GM12891 (cell line): ENCODE data around the gene NOVA1.

Experiments
- DNase-seq: peaks from one replicate; pipeline ENCODE4 v3.0.0; 2011; ENCODE audit warnings: low spot score; ENCODE audit not compliant: insufficient read length
- FAIRE-seq: peaks from 2 replicates; lab custom pipeline; 2011; peaks lifted over from hg19 to GRCh38; lab: Jason Lieb, UNC
- PAX5 ChIP-seq: IDR thresholded peaks from 2 replicates; pipeline ENCODE4 v1.6.1; 2011; ENCODE audit warnings: low read length, moderate library complexity, mild to moderate bottlenecking; ENCODE audit not compliant: insufficient read depth, severe bottlenecking
- POLR2A ChIP-seq: IDR thresholded peaks from 2 replicates; pipeline ENCODE4 v1.6.1; 2011; ENCODE audit warnings: low read depth, low read length, control low read depth
- POLR2AphosphoS5 ChIP-seq: IDR thresholded peaks from 2 replicates; pipeline ENCODE4 v1.6.1; 2011; ENCODE audit warnings: low read depth, low read length, control low read depth
- POU2F2 ChIP-seq: IDR thresholded peaks from 2 replicates; pipeline ENCODE4 v1.6.1; 2011; ENCODE audit warnings: low read depth, mild to moderate bottlenecking, control low read depth, low read length, moderate library complexity
- SPI1 ChIP-seq: IDR thresholded peaks from 2 replicates; pipeline ENCODE4 v1.6.1; 2011; ENCODE audit warnings: low read depth, low read length, control low read depth
- TAF1 ChIP-seq: IDR thresholded peaks from 2 replicates; pipeline ENCODE4 v1.6.1; 2011; ENCODE audit warnings: low read depth, low read length, control low read depth

The NOVA1 gene

DNA sequence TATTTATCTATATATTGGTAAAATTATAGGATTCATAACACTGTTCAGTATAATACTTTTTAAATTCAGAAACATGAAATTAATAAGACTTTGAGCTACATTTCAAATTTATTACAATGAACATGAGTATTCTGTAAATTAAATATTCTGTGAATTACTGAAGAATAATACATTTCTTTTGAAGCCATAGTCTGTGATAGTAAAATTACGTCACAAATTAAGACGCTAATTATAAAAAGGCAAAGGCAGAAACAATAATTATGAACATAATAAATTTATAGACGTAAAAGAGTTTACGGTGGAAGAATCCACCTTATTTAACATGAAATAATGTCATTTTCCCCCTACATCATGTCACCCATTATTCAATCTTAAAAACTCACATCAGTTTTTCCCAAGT, 118.9 kb downstream of the NOVA1 start:
- TF ChIP-seq PAX5, result no peak
- TF ChIP-seq POLR2A, result no peak
- TF ChIP-seq TAF1, result no peak
- TF ChIP-seq POLR2AphosphoS5, result no peak
- TF ChIP-seq SPI1, result no peak
- no peak for TF ChIP-seq POU2F2
- DNase-seq (no peak), FAIRE-seq (no peak)

- TF ChIP-seq POLR2A (no peak), SPI1 (no peak), POU2F2 (no peak), PAX5 (no peak), POLR2AphosphoS5 (no peak), TAF1 (no peak)
- DNase-seq (no peak), FAIRE-seq (no peak)
Measured at GRCh38 chr14:26466862-26467261, 131.0 kb downstream of the NOVA1 start.

DNA sequence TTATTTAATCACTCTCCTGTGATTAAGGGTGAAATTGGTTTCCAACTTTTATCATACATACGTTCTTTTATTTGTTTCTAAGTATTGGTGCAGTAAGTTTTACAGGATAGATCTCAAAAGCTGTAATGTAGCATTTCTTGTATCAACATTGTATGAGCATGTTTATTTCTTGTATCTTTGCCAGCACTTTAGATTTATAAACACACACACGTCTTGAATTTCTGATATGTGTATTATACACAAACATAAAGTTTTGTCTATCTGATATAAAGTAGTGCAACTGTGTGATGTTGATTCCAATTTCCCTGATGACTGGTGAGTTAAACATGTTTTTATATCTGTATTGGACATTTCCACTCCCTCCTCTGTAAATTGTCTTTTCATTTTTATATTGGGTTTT, 134.7 kb downstream of the NOVA1 start:
- FAIRE-seq, result no peak
- TF ChIP-seq POLR2AphosphoS5 (no peak), POU2F2 (no peak), POLR2A (no peak)
- no peak for DNase-seq

DNA sequence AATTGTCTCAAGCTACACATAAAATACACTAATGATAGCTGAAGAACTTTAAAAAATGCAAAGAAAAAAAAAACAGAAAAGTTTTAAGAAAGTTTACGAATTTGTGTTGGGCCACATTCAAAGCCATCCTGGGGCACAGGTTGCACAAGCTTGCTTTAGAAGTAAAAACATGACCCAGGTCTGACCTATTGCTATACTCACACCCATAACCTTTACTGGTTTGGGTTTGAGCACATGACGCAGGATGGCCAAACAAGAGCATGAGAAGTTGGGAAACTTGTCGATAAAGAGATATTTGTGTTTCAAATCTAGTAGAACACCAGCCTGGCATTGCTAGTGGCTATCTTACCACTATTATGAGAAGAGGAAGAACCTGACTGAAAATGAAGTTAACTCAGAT, 143.7 kb downstream of the NOVA1 start:
- no peak for TF ChIP-seq POLR2AphosphoS5
- no peak for TF ChIP-seq POU2F2
- TF ChIP-seq POLR2A, result no peak
- TF ChIP-seq SPI1, result no peak
- TF ChIP-seq TAF1, result no peak
- TF ChIP-seq PAX5, result no peak
- DNase-seq (no peak), FAIRE-seq (no peak)

- DNase-seq (no peak), FAIRE-seq (no peak)
Measured at GRCh38 chr14:26448181-26448855, 149.5 kb downstream of the NOVA1 start.

GRCh38 chr14:26444822-26445221, 153.0 kb downstream of the NOVA1 start:
- TF ChIP-seq PAX5 (no peak), POLR2AphosphoS5 (no peak), SPI1 (no peak), TAF1 (no peak), POU2F2 (no peak), POLR2A (no peak)
- DNase-seq (no peak), FAIRE-seq (no peak)

More at GRCh38 chr14:26448181-26448855, 149.5 kb downstream of the NOVA1 start:
- no peak for TF ChIP-seq POLR2A
- no peak for TF ChIP-seq TAF1
- no peak for TF ChIP-seq SPI1
- TF ChIP-seq POLR2AphosphoS5, result no peak
- TF ChIP-seq PAX5, result no peak
- no peak for TF ChIP-seq POU2F2

DNA sequence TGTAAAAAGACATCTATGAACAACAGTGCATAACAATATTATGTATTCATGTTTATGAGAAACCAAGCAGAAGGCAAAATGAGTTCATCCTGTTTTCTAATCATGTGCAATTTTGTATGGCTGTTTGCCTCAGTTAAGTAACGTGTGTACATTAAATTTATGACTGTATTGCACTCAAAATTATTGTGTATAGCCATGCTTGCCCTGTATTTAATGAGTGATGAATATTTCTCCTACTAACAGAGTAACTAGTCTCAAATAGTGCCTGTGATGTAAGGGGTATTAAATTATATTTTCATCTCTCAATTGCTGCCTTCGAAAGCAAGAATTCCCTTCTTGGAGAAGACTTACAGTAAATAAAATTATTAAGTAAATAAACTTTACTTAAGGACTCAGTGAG, 154.2 kb downstream of the NOVA1 start:
- DNase-seq (no peak), FAIRE-seq (no peak)
- no peak for TF ChIP-seq SPI1
- TF ChIP-seq PAX5, result no peak
- TF ChIP-seq POU2F2, result no peak
- TF ChIP-seq POLR2AphosphoS5, result no peak
- TF ChIP-seq POLR2A, result no peak
- no peak for TF ChIP-seq TAF1

DNA sequence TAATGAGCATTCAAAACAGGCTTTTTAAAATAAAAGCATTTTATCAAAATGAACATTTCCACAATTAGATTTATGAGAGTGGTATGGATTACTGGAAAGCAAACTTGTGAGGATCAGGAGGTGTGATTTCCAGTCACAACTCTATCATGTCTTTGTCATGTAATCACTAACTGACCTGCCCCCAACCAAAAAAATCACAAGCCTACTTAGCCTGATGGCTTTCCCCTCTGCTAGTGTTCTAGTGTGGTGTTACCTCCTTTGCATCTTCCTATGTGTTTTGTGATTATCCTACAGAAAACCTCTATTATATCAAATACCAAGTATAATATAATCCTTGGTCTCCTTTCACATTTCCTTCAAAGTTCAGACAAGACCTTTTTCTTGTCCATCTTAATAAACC, 168.6 kb downstream of the NOVA1 start:
- FAIRE-seq (no peak), DNase-seq (no peak)

DNA sequence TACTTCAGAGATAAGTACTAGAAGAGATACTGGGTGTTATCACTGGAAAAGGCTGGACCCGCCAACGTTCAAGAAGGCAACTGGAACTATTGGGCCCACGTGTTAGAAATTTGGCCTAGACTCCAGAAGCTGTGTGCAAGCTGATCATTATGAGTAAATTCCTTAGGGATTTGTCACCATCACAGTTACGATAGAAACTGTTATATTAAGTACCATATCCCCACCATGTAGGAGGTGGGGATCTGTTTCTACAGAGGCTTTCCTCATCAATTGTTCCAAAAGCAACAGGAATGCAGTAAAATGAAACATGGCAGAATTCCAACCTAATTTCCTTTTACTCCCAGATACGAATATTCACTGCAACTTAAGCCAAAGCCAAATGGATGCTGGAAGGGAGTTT, 170.7 kb downstream of the NOVA1 start:
- TF ChIP-seq POLR2A (no peak), SPI1 (no peak), PAX5 (no peak), POLR2AphosphoS5 (no peak), TAF1 (no peak), POU2F2 (no peak)
- FAIRE-seq (no peak), DNase-seq (no peak)

More for the DNA sequence above, 168.6 kb downstream of the NOVA1 start:
- no peak for TF ChIP-seq POLR2AphosphoS5
- no peak for TF ChIP-seq TAF1
- TF ChIP-seq POLR2A, result no peak
- no peak for TF ChIP-seq SPI1
- TF ChIP-seq POU2F2, result no peak
- TF ChIP-seq PAX5, result no peak

DNA sequence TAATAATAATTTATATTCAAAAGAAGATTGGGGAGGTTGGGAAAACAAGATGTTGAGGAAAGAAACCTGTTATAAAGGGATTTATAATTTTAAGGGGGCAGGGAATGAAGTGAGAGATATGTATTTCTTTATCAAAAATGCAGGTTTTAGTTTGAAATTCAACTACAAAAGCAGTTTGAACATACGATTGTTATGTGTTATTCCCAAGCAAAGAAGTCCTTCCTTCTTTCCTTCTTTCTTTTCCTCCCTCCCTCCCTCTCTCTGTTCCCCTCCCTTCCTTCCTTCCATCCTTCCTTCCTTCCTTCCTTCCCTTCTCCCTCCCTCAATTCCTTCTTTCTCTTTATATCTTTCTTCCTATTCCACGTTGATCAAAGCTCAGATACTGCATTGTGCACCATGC, 173.3 kb downstream of the NOVA1 start:
- TF ChIP-seq SPI1 (no peak), POLR2A (no peak), POU2F2 (no peak)
- no peak for FAIRE-seq
- DNase-seq, result no peak
